HepG2 (cell line): Measurements from ENCODE around the gene CMPK1. TPM values are rescaled to one million over a fixed set of nuclear protein-coding genes. Genes with fewer than 3 reads are reported as not detected.

ENCODE experiments used
- ATAC-seq: fragments of 200-7000 bp; cut with Tn5 transposase; 3 replicates; pipeline ENCODE4 v1.9.1; 2020; ENCODE audit warnings: mild to moderate bottlenecking, moderate library complexity
- BruUV-seq: library from RNA; stranded (reverse); fragments of 400-500 nt; replicated peaks from 2 replicates; lab custom pipeline; 2021; lab: Mats Ljungman, UMichigan
- CTCF ChIA-PET: fragments of 300-600 bp; formaldehyde crosslinking; extraction: SDS; loops from one replicate; lab custom pipeline; 2021; ENCODE audit warnings: low total read pairs, inconsistent platforms, low intra/inter-chr PET ratio; lab: Yijun Ruan, JAX
- POLR2A ChIA-PET: fragments of 350-600 bp; sonication (Branson Sonifier 250); formaldehyde crosslinking; loops from one replicate; lab custom pipeline; 2020; ENCODE audit warnings: antibody characterized with exemption, inconsistent platforms; lab: Yijun Ruan, JAX
- DNase-seq: peaks from one replicate; pipeline ENCODE4 v3.0.0-alpha.2; 2015; ENCODE audit warnings: low spot score
- FAIRE-seq: peaks from 3 replicates; lab custom pipeline; 2011; peaks lifted over from hg19 to GRCh38; lab: Jason Lieb, UNC
- H2AFZ ChIP-seq: one replicate; pipeline ENCODE4 v1.6.1; 2011; ENCODE audit warnings: low read length, inconsistent platforms
- H3K27ac ChIP-seq: fragments of 300-600 bp; 3 replicates; pipeline ENCODE4 v1.8.0; 2011; ENCODE audit warnings: mixed run types, mild to moderate bottlenecking, mixed read lengths, low read length, inconsistent platforms; ENCODE audit not compliant: insufficient read depth; ENCODE audit errors: extremely low read length
- H3K27me3 ChIP-seq, 2 experiments: fragments of 200-600 bp in 1 of 2; 2 replicates in 1 of 2; 3 replicates in 1 of 2; pipeline versions ENCODE4 v1.6.0 to v1.8.0; 2011; ENCODE audit warnings: low read length in 2 of 2, mild to moderate bottlenecking in 2 of 2, moderate library complexity in 2 of 2, inconsistent platforms in 1 of 2; ENCODE audit not compliant: insufficient read depth in 2 of 2, control insufficient read depth in 1 of 2
- H3K36me3 ChIP-seq, 2 experiments: fragments of 200-600 bp in 1 of 2; replicated peaks in 1 of 2; 2 replicates in 1 of 2; 3 replicates in 1 of 2; pipeline versions ENCODE4 v1.5.1 to v1.8.0; 2011; ENCODE audit warnings: low read length in 2 of 2, inconsistent platforms in 1 of 2; ENCODE audit not compliant: insufficient read depth in 2 of 2, control insufficient read depth in 1 of 2
- H3K4me1 ChIP-seq: 2 replicates; pipeline ENCODE4 v1.5.1; 2012; ENCODE audit warnings: low read length, inconsistent platforms; ENCODE audit not compliant: insufficient read depth
- H3K4me2 ChIP-seq: 2 replicates; pipeline ENCODE4 v1.6.0; 2011; ENCODE audit warnings: low read depth, low read length, inconsistent platforms
- H3K4me3 ChIP-seq, 3 experiments: fragments of 200-600 bp in 1 of 3; sonication (generic), shearing (Covaris generic) in 1 of 3; replicated peaks in 1 of 3; 2 replicates each; pipeline ENCODE4 v1.5.1; 2011 to 2016; ENCODE audit warnings: low read length in 3 of 3, inconsistent platforms in 2 of 3, low read depth in 2 of 3, mild to moderate bottlenecking in 2 of 3, control low read depth in 1 of 3, mixed read lengths in 1 of 3; ENCODE audit not compliant: insufficient read depth in 1 of 3
- H3K79me2 ChIP-seq: one replicate; pipeline ENCODE4 v1.6.1; 2011; ENCODE audit warnings: low read length, inconsistent platforms; ENCODE audit not compliant: insufficient read depth
- H3K9ac ChIP-seq: 2 replicates; pipeline ENCODE4 v1.6.0; 2011; ENCODE audit warnings: mild to moderate bottlenecking, low read depth, low read length, inconsistent platforms; ENCODE audit not compliant: insufficient read depth
- H3K9me3 ChIP-seq: 2 replicates; pipeline ENCODE4 v1.5.1; 2012; ENCODE audit warnings: mild to moderate bottlenecking, low read length
- H4K20me1 ChIP-seq: 2 replicates; pipeline ENCODE4 v1.6.0; 2011; ENCODE audit warnings: inconsistent platforms, mild to moderate bottlenecking, low read length, moderate library complexity; ENCODE audit not compliant: insufficient read depth
- ARNTL ChIP-seq: sonication (generic); formaldehyde crosslinking; IDR thresholded peaks from 2 replicates; pipeline ENCODE4 v1.4.0; 2020; ENCODE audit warnings: mild to moderate bottlenecking, missing genetic modification reagents
- CSRNP1 ChIP-seq: sonication (generic); formaldehyde crosslinking; IDR thresholded peaks from 2 replicates; pipeline ENCODE4 v1.8.1; 2023; ENCODE audit warnings: mild to moderate bottlenecking, missing genetic modification reagents
- NR2F2 ChIP-seq: IDR thresholded peaks from 2 replicates; pipeline ENCODE4 v1.6.1; 2012; ENCODE audit warnings: low read depth, inconsistent platforms, borderline replicate concordance
- PLSCR1 ChIP-seq: sonication (generic); formaldehyde crosslinking; IDR thresholded peaks from 2 replicates; pipeline ENCODE4 v1.5.0; 2020; ENCODE audit warnings: missing genetic modification reagents, mild to moderate bottlenecking, borderline replicate concordance
- RORA ChIP-seq: sonication (generic); formaldehyde crosslinking; IDR thresholded peaks from 2 replicates; pipeline ENCODE4 v1.5.0; 2020; ENCODE audit warnings: mild to moderate bottlenecking, missing genetic modification reagents, moderate library complexity
- SNAPC4 ChIP-seq: sonication (generic); formaldehyde crosslinking; IDR thresholded peaks from 2 replicates; pipeline ENCODE4 v1.4.0; 2020; ENCODE audit warnings: mild to moderate bottlenecking, missing genetic modification reagents
- ZBTB20 ChIP-seq: sonication (generic); formaldehyde crosslinking; IDR thresholded peaks from 2 replicates; pipeline ENCODE4 v1.8.1; 2023; ENCODE audit warnings: missing genetic modification reagents, low read depth, mild to moderate bottlenecking, borderline replicate concordance
- ZBTB7A ChIP-seq: sonication (generic); formaldehyde crosslinking; IDR thresholded peaks from 2 replicates; pipeline ENCODE4 v1.8.0; 2022; ENCODE audit warnings: mild to moderate bottlenecking, missing genetic modification reagents
- ZNF180 ChIP-seq: sonication (generic); formaldehyde crosslinking; IDR thresholded peaks from 2 replicates; pipeline ENCODE4 v1.4.0; 2020; ENCODE audit warnings: low read depth, missing genetic modification reagents, borderline replicate concordance
- ZNF510 ChIP-seq: sonication (generic); formaldehyde crosslinking; IDR thresholded peaks from 2 replicates; pipeline ENCODE4 v1.4.0; 2020; ENCODE audit warnings: low read depth, mild to moderate bottlenecking, missing genetic modification reagents
- ZZZ3 ChIP-seq: sonication (generic); formaldehyde crosslinking; IDR thresholded peaks from 2 replicates; pipeline ENCODE4 v1.4.0; 2020; ENCODE audit warnings: missing genetic modification reagents, mild to moderate bottlenecking, borderline replicate concordance
- WGBS: methylation state at CpG from one replicate; pipeline ENCODE4 v1.1.6; 2017; ENCODE audit warnings: low lambda C conversion rate; 5-methylcytosine and 5-hydroxymethylcytosine counted together
- in situ Hi-C: cut with HindIII; loops from 2 replicates; pipeline ENCODE4 v1.10.0; 2017; ENCODE audit warnings: low pct_unique_long_range_greater_than_20kb; ENCODE audit not compliant: extremely low pct_ligation_motif_present
- intact Hi-C: fragments of 100-400 bp; cut with micrococcal nuclease; formaldehyde crosslinking; loops from one replicate; pipeline ENCODE4 v1.10.0; 2022; ENCODE audit not compliant: unreplicated experiment
- polyA plus RNA-seq, 8 experiments: library from polyadenylated mRNA; depleted of rRNA in 3 of 8; stranded (reverse) in 7 of 8; unstranded in 1 of 8; fragments of >200 nt; fragmentation: Illumina TruSeq in 4 of 8; extraction: Trizol in 4 of 8; gene quantifications; 2 replicates each; pipeline versions ENCODE4 v1.2.1 to v1.2.3, GENCODE V29; 2011 to 2016; ENCODE audit warnings: low read depth in 4 of 8, missing spikeins in 1 of 8, mixed read lengths in 1 of 8; ENCODE audit not compliant: insufficient read depth in 1 of 8
- total RNA-seq, 5 experiments: library from RNA; depleted of rRNA; stranded (reverse); fragments of >200 nt; fragmentation: Illumina TruSeq; extraction: Trizol; gene quantifications; 2 replicates each; pipeline ENCODE4 v1.2.3, GENCODE V29; 2016; ENCODE audit warnings: low read depth in 1 of 5
- TF ChIP-seq, protein P1 (sequence below): IDR thresholded peaks from 2 replicates; pipeline ENCODE4 v1.6.1; 2016; ENCODE audit warnings: mild to moderate bottlenecking
- TF ChIP-seq, protein P2 (sequence below): sonication (generic); IDR thresholded peaks from 2 replicates; pipeline ENCODE4 v1.6.1; 2016; ENCODE audit warnings: low read depth, borderline replicate concordance

CMPK1 gene
- total and polyA plus RNA-seq, 2 of the 13 experiments (the other 11 are each of a cell fraction or from before 2014, with no cell fraction given) = 38.3 to 92.0 TPM

DNA sequence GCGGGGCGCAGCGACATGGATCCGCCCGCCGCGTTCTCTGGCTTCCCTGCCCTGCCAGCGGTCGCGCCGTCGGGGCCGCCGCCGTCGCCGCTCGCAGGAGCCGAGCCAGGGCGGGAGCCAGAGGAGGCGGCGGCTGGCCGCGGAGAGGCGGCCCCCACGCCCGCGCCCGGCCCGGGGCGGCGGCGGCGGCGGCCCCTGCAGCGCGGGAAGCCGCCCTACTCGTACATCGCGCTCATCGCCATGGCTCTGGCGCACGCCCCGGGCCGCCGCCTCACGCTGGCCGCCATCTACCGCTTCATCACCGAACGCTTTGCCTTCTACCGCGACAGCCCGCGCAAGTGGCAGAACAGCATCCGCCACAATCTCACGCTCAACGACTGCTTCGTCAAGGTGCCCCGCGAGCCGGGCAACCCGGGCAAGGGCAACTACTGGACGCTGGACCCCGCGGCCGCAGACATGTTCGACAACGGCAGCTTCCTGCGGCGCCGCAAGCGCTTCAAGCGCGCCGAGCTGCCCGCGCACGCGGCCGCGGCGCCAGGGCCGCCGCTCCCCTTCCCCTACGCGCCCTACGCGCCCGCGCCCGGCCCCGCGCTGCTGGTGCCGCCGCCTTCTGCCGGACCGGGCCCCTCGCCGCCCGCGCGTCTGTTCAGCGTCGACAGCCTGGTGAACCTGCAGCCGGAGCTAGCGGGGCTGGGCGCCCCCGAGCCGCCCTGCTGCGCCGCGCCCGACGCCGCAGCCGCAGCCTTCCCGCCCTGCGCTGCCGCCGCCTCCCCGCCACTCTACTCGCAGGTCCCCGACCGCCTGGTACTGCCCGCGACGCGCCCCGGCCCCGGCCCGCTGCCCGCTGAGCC is 83.0 kb downstream of the CMPK1 start:
- CTCF ChIA-PET = no interaction called here
- Histone ChIP-seq H2AFZ (no peak overlapping the region), H3K27ac (no peak overlapping the region), H3K9me3 (no peaks in the 10 kb centered on the region), H3K4me3 (no peak overlapping the region), H3K4me1 (peaks cover 13% of the 10 kb centered on the region; the same call in 1 of the 2 replicates), H3K9ac (no peak overlapping the region), H3K27me3 (peaks cover 0 to 18% of the 10 kb centered on the region in 2 experiments; a peak in 3 of 5 replicates), H3K4me2 (no peak overlapping the region), H3K36me3 (no peaks in the 10 kb centered on the region), H4K20me1 (no peaks in the 10 kb centered on the region), H3K79me2 (no peaks in the 10 kb centered on the region)
- intact Hi-C loops = no loop called here
- DNase-seq (no peak), FAIRE-seq (no peak), ATAC-seq (no peak)
- POLR2A ChIA-PET = no interaction called here
- in situ Hi-C loops = no loop called here
- WGBS = 90% methylated on average over 114 of the region's 134 CpGs
- no TSS peak for BruUV-seq
- TF ChIP-seq ZZZ3 (CRISPR knock-in tag) (no peak), ZNF180 (CRISPR knock-in tag) (no peak), PLSCR1 (CRISPR knock-in tag) (no peak), ZBTB7A (CRISPR knock-in tag) (no peak), ZNF510 (CRISPR knock-in tag) (no peak), ZBTB20 (CRISPR knock-in tag) (no peak), NR2F2 (no peak), SNAPC4 (CRISPR knock-in tag) (no peak), RORA (CRISPR knock-in tag) (no peak), CSRNP1 (no peak), ARNTL (CRISPR knock-in tag) (no peak)
- TF ChIP-seq, protein P1, sequence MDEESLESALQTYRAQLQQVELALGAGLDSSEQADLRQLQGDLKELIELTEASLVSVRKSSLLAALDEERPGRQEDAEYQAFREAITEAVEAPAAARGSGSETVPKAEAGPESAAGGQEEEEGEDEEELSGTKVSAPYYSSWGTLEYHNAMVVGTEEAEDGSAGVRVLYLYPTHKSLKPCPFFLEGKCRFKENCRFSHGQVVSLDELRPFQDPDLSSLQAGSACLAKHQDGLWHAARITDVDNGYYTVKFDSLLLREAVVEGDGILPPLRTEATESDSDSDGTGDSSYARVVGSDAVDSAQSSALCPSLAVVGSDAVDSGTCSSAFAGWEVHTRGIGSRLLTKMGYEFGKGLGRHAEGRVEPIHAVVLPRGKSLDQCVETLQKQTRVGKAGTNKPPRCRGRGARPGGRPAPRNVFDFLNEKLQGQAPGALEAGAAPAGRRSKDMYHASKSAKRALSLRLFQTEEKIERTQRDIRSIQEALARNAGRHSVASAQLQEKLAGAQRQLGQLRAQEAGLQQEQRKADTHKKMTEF (CRISPR knock-in tag) = no peak
- TF ChIP-seq, protein P2, sequence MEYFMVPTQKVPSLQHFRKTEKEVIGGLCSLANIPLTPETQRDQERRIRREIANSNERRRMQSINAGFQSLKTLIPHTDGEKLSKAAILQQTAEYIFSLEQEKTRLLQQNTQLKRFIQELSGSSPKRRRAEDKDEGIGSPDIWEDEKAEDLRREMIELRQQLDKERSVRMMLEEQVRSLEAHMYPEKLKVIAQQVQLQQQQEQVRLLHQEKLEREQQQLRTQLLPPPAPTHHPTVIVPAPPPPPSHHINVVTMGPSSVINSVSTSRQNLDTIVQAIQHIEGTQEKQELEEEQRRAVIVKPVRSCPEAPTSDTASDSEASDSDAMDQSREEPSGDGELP = no peak
